ENCODE data around the gene GALK1. TPM values are rescaled to one million over a fixed set of nuclear protein-coding genes. Genes with fewer than 3 reads are reported as not detected.

GALK1 gene
- total RNA-seq, 1 experiment from 2014 or later: 36.7 TPM

GRCh38 chr17:75749545-75750389 is 15.2 kb downstream of the GALK1 start:
- DNase-seq: peak; percentile 91
- H3K4me1 ChIP-seq (ENCODE audit: insufficient read depth, low read length): no peaks in the 10 kb centered on the region; the same call in 1 of the 2 replicates
- no peak overlapping the region for H2BK15ac ChIP-seq (ENCODE audit: low read depth, low read length)
- no peaks in the 10 kb centered on the region for H3K79me1 ChIP-seq (ENCODE audit: insufficient read depth, low read depth, low read length, poor library complexity, severe bottlenecking)
- H3K23me2 ChIP-seq (ENCODE audit: insufficient read length, low read depth, low read length, poor library complexity, severe bottlenecking): peaks cover 3% of the 10 kb centered on the region
- H4K8ac ChIP-seq (replicated peaks; ENCODE audit: insufficient read length, low read depth, low read length): no peak overlapping the region
- no peak overlapping the region for H2BK20ac ChIP-seq (ENCODE audit: low read depth, low read length, poor library complexity, severe bottlenecking)
- no peak overlapping the region for H3K18ac ChIP-seq (ENCODE audit: insufficient read length, low read depth, low read length)
- peaks cover 9% of the 10 kb centered on the region for H3K27me3 Mint-ChIP-seq (ENCODE audit: low read depth)
- no peak overlapping the region for H3K27ac ChIP-seq (ENCODE audit: insufficient read length, low read depth, low read length)
- no peak overlapping the region for H2BK12ac ChIP-seq (ENCODE audit: insufficient read length, low read depth, low read length)
- H4K20me1 ChIP-seq (ENCODE audit: control insufficient read depth, insufficient read depth, insufficient read length): no peaks in the 10 kb centered on the region
- H3K79me2 ChIP-seq (ENCODE audit: insufficient read depth, low read length): no peaks in the 10 kb centered on the region
- H3K9me3 Mint-ChIP-seq: no peaks in the 10 kb centered on the region; a peak in 1 of 5 replicates
- H3K23ac ChIP-seq (ENCODE audit: insufficient read length, low read depth, low read length): no peak overlapping the region
- H3K27me3 ChIP-seq (ENCODE audit: insufficient read depth, low read length): no peaks in the 10 kb centered on the region
- no peaks in the 10 kb centered on the region for H3K36me3 Mint-ChIP-seq (ENCODE audit: insufficient read depth in 1 of 3, low read depth in 3 of 3)
- peaks cover 7 to 10% of the 10 kb centered on the region in 2 experiments for H3K4me1 Mint-ChIP-seq
- H3K4ac ChIP-seq (ENCODE audit: low read depth, low read length): no peak overlapping the region
- H3K9ac ChIP-seq (ENCODE audit: extremely low read depth, insufficient read length, low read length): no peak overlapping the region
- no peak overlapping the region for H2BK120ac ChIP-seq (ENCODE audit: low read depth, low read length, poor library complexity, severe bottlenecking)
- peak; percentile 96 for TF ChIP-seq CTCF (conservative IDR thresholded peaks at IDR 0.05)
- H4K91ac ChIP-seq (ENCODE audit: insufficient read length, low read depth, low read length): no peak overlapping the region
- no peak overlapping the region for H3K27ac Mint-ChIP-seq
- no peak overlapping the region for H2AK5ac ChIP-seq (ENCODE audit: insufficient read length, low read length)
- WGBS (ENCODE audit: extremely low coverage, insufficient read length, low lambda C conversion rate): no CpG with 5 or more reads among the region's 20 CpGs
- no peaks in the 10 kb centered on the region for H3K9me3 ChIP-seq (ENCODE audit: control insufficient read depth, low read depth, low read length)
- H3K14ac ChIP-seq (ENCODE audit: insufficient read depth, low read length): no peak overlapping the region
- no peak overlapping the region for H2AFZ ChIP-seq (ENCODE audit: low read length)
- no peak overlapping the region for H3T11ph ChIP-seq (ENCODE audit: low read length)
- no peak overlapping the region for H4K5ac ChIP-seq (ENCODE audit: insufficient read length, low read depth, low read length)
- no peak overlapping the region for H3K4me2 ChIP-seq (ENCODE audit: insufficient read depth, insufficient read length, low read length)
- H3K4me3 Mint-ChIP-seq: peak overlapping the region in 1 of 2 experiments; percentile 54; a peak in 2 of 5 replicates
- no peak overlapping the region for H3K56ac ChIP-seq (ENCODE audit: insufficient read length, low read depth, low read length)
- H2BK5ac ChIP-seq (ENCODE audit: insufficient read length, low read length): no peak overlapping the region
